ENCODE measurements around the gene MUC20. TPM values are rescaled to one million over a fixed set of nuclear protein-coding genes. Genes with fewer than 3 reads are reported as not detected.
"Not testable (repeated sequence)": the region's sequence is repeated elsewhere in the genome, so short reads cannot be mapped to it uniquely, and the experiment has no call there.

MUC20 gene
- total and polyA plus RNA-seq, 9 donors: 1.5 to 25.5 (median 11.0) TPM

- TF ChIP-seq EP300 (IDR thresholded peaks at IDR 0.05): no peak
- TF ChIP-seq POLR2A (IDR thresholded peaks at IDR 0.05): no peak
- 79 to 86% (median 79%) methylated on average over 12 to 13 of the region's 13 CpGs for WGBS, 3 donors
- no peaks in the 10 kb centered on the region for H3K9me3 ChIP-seq
- intact Hi-C loops (cut with DNase I): no loop called here
- no peaks in the 10 kb centered on the region for H3K4me1 ChIP-seq (ENCODE audit: insufficient read depth)
- no peaks in the 10 kb centered on the region for H3K27me3 ChIP-seq
- H3K36me3 ChIP-seq: no peaks in the 10 kb centered on the region
- no peak overlapping the region for H3K4me3 ChIP-seq
- no peak for DNase-seq
- no peak overlapping the region for H3K27ac ChIP-seq
Measured at GRCh38 chr3:195739561-195740111, 18.9 kb downstream of the MUC20 start.

GRCh38 chr3:195744437-195744836 is 23.7 kb downstream of the MUC20 start:
- DNase-seq: no peak
- Histone ChIP-seq H3K9me3 (no peaks in the 10 kb centered on the region), H3K27me3 (no peaks in the 10 kb centered on the region), H3K36me3 (no peaks in the 10 kb centered on the region), H3K27ac (no peak overlapping the region), H3K4me3 (no peak overlapping the region), H3K4me1 (ENCODE audit: insufficient read depth) (no peaks in the 10 kb centered on the region)
- TF ChIP-seq, protein P1, sequence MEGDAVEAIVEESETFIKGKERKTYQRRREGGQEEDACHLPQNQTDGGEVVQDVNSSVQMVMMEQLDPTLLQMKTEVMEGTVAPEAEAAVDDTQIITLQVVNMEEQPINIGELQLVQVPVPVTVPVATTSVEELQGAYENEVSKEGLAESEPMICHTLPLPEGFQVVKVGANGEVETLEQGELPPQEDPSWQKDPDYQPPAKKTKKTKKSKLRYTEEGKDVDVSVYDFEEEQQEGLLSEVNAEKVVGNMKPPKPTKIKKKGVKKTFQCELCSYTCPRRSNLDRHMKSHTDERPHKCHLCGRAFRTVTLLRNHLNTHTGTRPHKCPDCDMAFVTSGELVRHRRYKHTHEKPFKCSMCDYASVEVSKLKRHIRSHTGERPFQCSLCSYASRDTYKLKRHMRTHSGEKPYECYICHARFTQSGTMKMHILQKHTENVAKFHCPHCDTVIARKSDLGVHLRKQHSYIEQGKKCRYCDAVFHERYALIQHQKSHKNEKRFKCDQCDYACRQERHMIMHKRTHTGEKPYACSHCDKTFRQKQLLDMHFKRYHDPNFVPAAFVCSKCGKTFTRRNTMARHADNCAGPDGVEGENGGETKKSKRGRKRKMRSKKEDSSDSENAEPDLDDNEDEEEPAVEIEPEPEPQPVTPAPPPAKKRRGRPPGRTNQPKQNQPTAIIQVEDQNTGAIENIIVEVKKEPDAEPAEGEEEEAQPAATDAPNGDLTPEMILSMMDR (IDR thresholded peaks at IDR 0.05): no peak
- no peak for TF ChIP-seq EP300 (IDR thresholded peaks at IDR 0.05)
- no peak for TF ChIP-seq POLR2A (IDR thresholded peaks at IDR 0.05)
- intact Hi-C loops (cut with DNase I): no loop called here
- 78 to 88% (median 78%) methylated on average over 4 of the region's 4 CpGs for WGBS, 3 donors

- intact Hi-C loops (cut with DNase I): no loop called here
- no peak for DNase-seq
- TF ChIP-seq, protein P1 (IDR thresholded peaks at IDR 0.05): no peak
- TF ChIP-seq POLR2A (IDR thresholded peaks at IDR 0.05) (no peak), EP300 (IDR thresholded peaks at IDR 0.05) (no peak)
- H3K27ac ChIP-seq: no peak overlapping the region
- no peak overlapping the region for H3K4me3 ChIP-seq
- 73 to 95% (median 77%) methylated on average over 8 of the region's 8 CpGs for WGBS, 3 donors
- H3K27me3 ChIP-seq: no peaks in the 10 kb centered on the region
- H3K9me3 ChIP-seq: no peaks in the 10 kb centered on the region
- no peaks in the 10 kb centered on the region for H3K4me1 ChIP-seq (ENCODE audit: insufficient read depth)
- H3K36me3 ChIP-seq: no peaks in the 10 kb centered on the region
Measured at GRCh38 chr3:195746346-195746745, 25.6 kb downstream of the MUC20 start.

- H3K36me3 ChIP-seq: no peaks in the 10 kb centered on the region
- H3K4me3 ChIP-seq: no peak overlapping the region
- no peak overlapping the region for H3K27ac ChIP-seq
- TF ChIP-seq, protein P1 (IDR thresholded peaks at IDR 0.05): no peak
- TF ChIP-seq EP300 (IDR thresholded peaks at IDR 0.05): no peak
- TF ChIP-seq POLR2A (IDR thresholded peaks at IDR 0.05): no peak
- no peak for DNase-seq
- 86 to 97% (median 87%) methylated on average over 9 of the region's 9 CpGs for WGBS, 3 donors
- H3K4me1 ChIP-seq (ENCODE audit: insufficient read depth): no peaks in the 10 kb centered on the region
- H3K27me3 ChIP-seq: no peaks in the 10 kb centered on the region
- H3K9me3 ChIP-seq: no peaks in the 10 kb centered on the region
- intact Hi-C loops (cut with DNase I): no loop called here
Measured at GRCh38 chr3:195746751-195747150, 26.0 kb downstream of the MUC20 start.

GRCh38 chr3:195748661-195749060 is 27.9 kb downstream of the MUC20 start:
- DNase-seq: no peak
- Histone ChIP-seq H3K27ac (no peak overlapping the region), H3K27me3 (no peaks in the 10 kb centered on the region), H3K4me3 (no peak overlapping the region), H3K9me3 (no peaks in the 10 kb centered on the region), H3K36me3 (no peaks in the 10 kb centered on the region), H3K4me1 (ENCODE audit: insufficient read depth) (no peaks in the 10 kb centered on the region)
- TF ChIP-seq EP300 (IDR thresholded peaks at IDR 0.05) (no peak), POLR2A (IDR thresholded peaks at IDR 0.05) (no peak)
- TF ChIP-seq, protein P1 (IDR thresholded peaks at IDR 0.05): no peak
- WGBS, 3 donors: 94 to 96% (median 95%) methylated on average over 11 of the region's 11 CpGs
- intact Hi-C loops (cut with DNase I): no loop called here

- H3K9me3 ChIP-seq; H3K4me3 ChIP-seq; H3K27me3 ChIP-seq; intact Hi-C loops (cut with DNase I); H3K36me3 ChIP-seq; H3K27ac ChIP-seq; DNase-seq; H3K4me1 ChIP-seq (ENCODE audit: insufficient read depth): not testable (repeated sequence)
- WGBS, 3 donors: 73 to 82% (median 82%) methylated on average over 5 of the region's 5 CpGs
Measured at GRCh38 chr3:195749101-195749500, 28.3 kb downstream of the MUC20 start.

Data from ovary (tissue), 9 donors.